Glutamatergic neuron (in vitro differentiated cells): ENCODE results near the gene PRKCE. TPM values are rescaled to one million over a fixed set of nuclear protein-coding genes. Genes with fewer than 3 reads are reported as not detected.

Experiments used
- DNase-seq: peaks from one replicate; pipeline ENCODE4 v3.0.0; 2022
- H3K27ac Mint-ChIP-seq: one replicate; pipeline ENCODE4 v1.8.0; 2020; ENCODE audit warnings: mild to moderate bottlenecking, mixed read lengths, inconsistent platforms; ENCODE audit not compliant: unreplicated experiment
- H3K27me3 Mint-ChIP-seq: one replicate; pipeline ENCODE4 v1.8.0; 2020; ENCODE audit warnings: mild to moderate bottlenecking, moderate library complexity, mixed read lengths, inconsistent platforms; ENCODE audit not compliant: unreplicated experiment
- H3K36me3 Mint-ChIP-seq: one replicate; pipeline ENCODE4 v1.8.0; 2020; ENCODE audit warnings: mild to moderate bottlenecking, mixed read lengths, inconsistent platforms; ENCODE audit not compliant: unreplicated experiment
- H3K4me1 Mint-ChIP-seq: one replicate; pipeline ENCODE4 v1.8.0; 2020; ENCODE audit warnings: mild to moderate bottlenecking, low read depth, mixed read lengths, inconsistent platforms; ENCODE audit not compliant: unreplicated experiment
- H3K4me3 Mint-ChIP-seq: one replicate; pipeline ENCODE4 v1.8.0; 2020; ENCODE audit warnings: mild to moderate bottlenecking, mixed read lengths, inconsistent platforms; ENCODE audit not compliant: unreplicated experiment
- H3K9me3 Mint-ChIP-seq: one replicate; pipeline ENCODE4 v1.8.0; 2020; ENCODE audit warnings: mild to moderate bottlenecking, moderate library complexity, mixed read lengths, inconsistent platforms; ENCODE audit not compliant: unreplicated experiment
- total RNA-seq: library from RNA; stranded (reverse); fragmentation: NEBNext Ultra II Directional; extraction: Animal tissue kit (Norgen Biotek cat#: 25700); gene quantifications from one replicate; pipeline ENCODE4 v1.2.1, GENCODE V29; 2021; ENCODE audit not compliant: unreplicated experiment
- TF ChIP-seq, protein P1 (sequence below): fragments of 200-600 bp; sonication (generic); IDR thresholded peaks from one replicate; pipeline ENCODE4 v1.5.0; 2021; ENCODE audit not compliant: partially characterized antibody, unreplicated experiment

Gene PRKCE
- total RNA-seq, 1 donor from 2014 or later, result 74.8 TPM

DNA sequence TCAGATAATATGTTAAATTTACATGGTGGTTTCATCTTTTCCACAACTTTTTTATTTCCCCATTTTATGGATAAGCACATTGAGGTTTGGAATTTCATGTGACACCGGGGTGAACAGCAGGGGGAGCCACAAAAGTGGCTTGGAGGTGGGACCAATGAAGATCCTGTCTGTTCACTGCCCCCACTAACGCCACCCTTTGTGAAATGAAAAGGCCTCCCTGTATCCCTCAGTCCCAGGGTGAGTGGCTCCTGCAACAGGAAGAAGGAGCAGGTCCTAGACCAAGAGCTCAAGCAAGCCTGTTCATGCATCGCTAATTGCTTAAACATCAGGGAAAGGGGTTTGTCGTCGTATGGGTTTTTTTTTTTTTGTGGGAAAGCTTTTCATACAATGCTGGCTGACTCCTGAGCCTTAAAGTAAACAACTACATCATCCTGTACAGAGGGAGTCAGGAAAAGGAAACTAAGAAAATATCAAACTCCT lies 377.9 kb downstream of the PRKCE start:
- no peak overlapping the region for H3K4me3 Mint-ChIP-seq
- no peaks in the 10 kb centered on the region for H3K4me1 Mint-ChIP-seq
- H3K36me3 Mint-ChIP-seq, result peaks cover 11% of the 10 kb centered on the region
- no peaks in the 10 kb centered on the region for H3K9me3 Mint-ChIP-seq
- TF ChIP-seq, protein P1, sequence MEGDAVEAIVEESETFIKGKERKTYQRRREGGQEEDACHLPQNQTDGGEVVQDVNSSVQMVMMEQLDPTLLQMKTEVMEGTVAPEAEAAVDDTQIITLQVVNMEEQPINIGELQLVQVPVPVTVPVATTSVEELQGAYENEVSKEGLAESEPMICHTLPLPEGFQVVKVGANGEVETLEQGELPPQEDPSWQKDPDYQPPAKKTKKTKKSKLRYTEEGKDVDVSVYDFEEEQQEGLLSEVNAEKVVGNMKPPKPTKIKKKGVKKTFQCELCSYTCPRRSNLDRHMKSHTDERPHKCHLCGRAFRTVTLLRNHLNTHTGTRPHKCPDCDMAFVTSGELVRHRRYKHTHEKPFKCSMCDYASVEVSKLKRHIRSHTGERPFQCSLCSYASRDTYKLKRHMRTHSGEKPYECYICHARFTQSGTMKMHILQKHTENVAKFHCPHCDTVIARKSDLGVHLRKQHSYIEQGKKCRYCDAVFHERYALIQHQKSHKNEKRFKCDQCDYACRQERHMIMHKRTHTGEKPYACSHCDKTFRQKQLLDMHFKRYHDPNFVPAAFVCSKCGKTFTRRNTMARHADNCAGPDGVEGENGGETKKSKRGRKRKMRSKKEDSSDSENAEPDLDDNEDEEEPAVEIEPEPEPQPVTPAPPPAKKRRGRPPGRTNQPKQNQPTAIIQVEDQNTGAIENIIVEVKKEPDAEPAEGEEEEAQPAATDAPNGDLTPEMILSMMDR, result no peak
- DNase-seq, result no peak
- H3K27ac Mint-ChIP-seq, result no peak overlapping the region
- H3K27me3 Mint-ChIP-seq, result peaks cover 3% of the 10 kb centered on the region

DNA sequence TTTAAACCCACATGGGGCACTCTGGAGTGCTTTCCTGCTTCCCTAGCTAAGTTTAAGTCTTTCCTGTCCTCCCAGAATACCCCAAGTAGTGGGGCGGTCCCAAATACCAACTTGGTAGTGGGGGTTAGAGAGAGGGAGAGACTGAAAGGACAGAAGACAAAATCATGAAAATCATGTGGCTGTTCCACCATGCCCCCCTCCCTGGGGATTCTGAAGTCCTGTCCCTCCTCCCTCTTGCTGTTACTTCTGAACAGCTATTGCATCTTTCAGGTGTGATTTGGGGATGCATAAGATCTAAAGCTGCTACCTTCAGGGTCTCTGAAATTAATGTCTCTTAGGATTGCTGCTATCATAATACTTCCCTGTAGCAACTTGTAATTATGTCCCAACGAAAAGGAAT lies 378.9 kb downstream of the PRKCE start:
- TF ChIP-seq, protein P1, result no peak
- Mint-ChIP-seq H3K4me3 (no peak overlapping the region), H3K36me3 (peaks cover 11% of the 10 kb centered on the region), H3K4me1 (no peaks in the 10 kb centered on the region), H3K27me3 (peaks cover 3% of the 10 kb centered on the region), H3K27ac (no peak overlapping the region), H3K9me3 (no peaks in the 10 kb centered on the region)
- no peak for DNase-seq

DNA sequence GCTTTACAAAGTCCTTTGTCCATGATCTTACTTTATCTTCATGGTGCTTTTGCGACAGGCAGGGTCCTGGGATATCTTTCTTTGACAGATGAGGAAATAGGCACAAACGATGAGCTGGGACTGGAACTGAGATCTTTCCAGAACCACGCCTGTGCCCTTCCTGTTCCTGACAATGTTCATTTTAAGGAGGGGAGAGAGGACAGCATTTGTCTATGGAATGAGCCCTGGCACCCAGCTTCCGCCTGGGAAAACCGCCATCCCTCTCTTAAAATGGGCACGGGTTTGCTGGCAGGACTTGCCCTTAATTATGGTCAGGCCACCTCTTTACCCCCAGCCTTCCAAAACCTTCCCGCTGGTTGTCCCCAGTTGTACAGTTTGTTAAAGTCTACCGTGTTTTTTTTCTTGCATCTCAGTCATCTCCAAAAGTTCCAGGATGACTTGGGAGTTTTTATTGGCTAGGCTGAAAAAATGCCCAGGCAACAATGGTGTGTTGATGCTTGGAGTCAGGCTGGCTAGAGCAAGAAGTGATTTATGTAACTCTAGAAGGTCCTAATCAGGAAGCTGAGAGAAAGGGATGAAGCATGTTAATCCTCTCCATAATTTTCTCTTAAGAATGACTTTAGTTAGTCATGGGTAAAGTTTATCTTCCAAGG lies 380.8 kb downstream of the PRKCE start:
- H3K9me3 Mint-ChIP-seq, result peaks cover 2% of the 10 kb centered on the region
- TF ChIP-seq, protein P1, result no peak
- H3K4me3 Mint-ChIP-seq, result no peak overlapping the region
- peaks cover 3% of the 10 kb centered on the region for H3K27me3 Mint-ChIP-seq
- H3K27ac Mint-ChIP-seq, result no peak overlapping the region
- H3K36me3 Mint-ChIP-seq, result peaks cover 11% of the 10 kb centered on the region
- no peak for DNase-seq
- no peaks in the 10 kb centered on the region for H3K4me1 Mint-ChIP-seq

DNA sequence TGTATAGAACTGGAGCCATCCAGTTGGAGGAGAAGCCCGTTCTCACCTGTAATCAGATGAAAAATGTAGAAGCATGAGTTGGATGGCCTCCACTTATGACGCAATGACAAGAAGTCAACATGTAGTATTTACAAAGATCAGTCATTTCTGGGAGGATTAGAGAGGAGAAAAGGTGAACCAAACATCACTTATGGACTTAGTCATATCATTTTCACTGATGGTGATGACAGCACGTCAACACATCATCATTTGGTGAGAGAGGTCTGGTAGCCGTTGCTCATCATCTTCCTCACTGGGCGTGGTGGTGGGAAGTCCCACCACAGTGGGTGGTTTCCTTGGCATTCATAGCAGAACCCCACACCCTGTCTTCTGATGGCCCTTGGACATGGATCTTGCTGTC lies 381.5 kb downstream of the PRKCE start:
- no peak for DNase-seq
- H3K36me3 Mint-ChIP-seq, result peaks cover 11% of the 10 kb centered on the region
- TF ChIP-seq, protein P1, result no peak
- H3K9me3 Mint-ChIP-seq, result peaks cover 4% of the 10 kb centered on the region
- no peak overlapping the region for H3K27ac Mint-ChIP-seq
- H3K4me1 Mint-ChIP-seq, result no peaks in the 10 kb centered on the region
- H3K4me3 Mint-ChIP-seq, result no peak overlapping the region
- H3K27me3 Mint-ChIP-seq, result peaks cover 3% of the 10 kb centered on the region

DNA sequence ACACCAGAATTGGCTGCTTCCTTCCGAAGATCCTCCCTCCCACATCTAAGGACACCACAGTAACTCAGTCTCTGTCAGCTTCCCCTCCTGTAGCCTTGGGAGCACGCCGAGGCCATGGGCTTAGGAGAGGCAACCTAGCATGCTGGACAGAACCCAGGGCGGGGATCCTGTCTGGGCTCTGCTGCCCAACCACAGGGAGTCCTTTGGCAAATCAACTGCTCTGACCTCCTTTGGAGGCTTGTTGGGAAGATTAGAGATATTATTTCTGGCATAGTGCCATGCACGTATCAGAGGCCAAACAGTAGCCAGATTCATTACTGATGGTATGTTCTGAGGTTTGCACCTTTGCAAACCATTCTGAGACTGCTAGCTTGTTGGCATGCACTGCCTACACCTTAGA lies 383.1 kb downstream of the PRKCE start:
- no peak overlapping the region for H3K27ac Mint-ChIP-seq
- H3K4me3 Mint-ChIP-seq, result no peak overlapping the region
- H3K4me1 Mint-ChIP-seq, result no peaks in the 10 kb centered on the region
- H3K27me3 Mint-ChIP-seq, result peaks cover 7% of the 10 kb centered on the region
- no peak for DNase-seq
- TF ChIP-seq, protein P1, result no peak
- H3K9me3 Mint-ChIP-seq, result peaks cover 4% of the 10 kb centered on the region
- peaks cover 11% of the 10 kb centered on the region for H3K36me3 Mint-ChIP-seq
